WTC11 (cell line): ENCODE results near the gene CFC1B.
"Not testable (repeated sequence)": the region's sequence is repeated elsewhere in the genome, so short reads cannot be mapped to it uniquely, and the experiment has no call there.

Source experiments
- CREM ChIP-seq: sonication (generic); formaldehyde crosslinking; IDR thresholded peaks from 2 replicates; pipeline ENCODE4 v1.8.1; 2022; ENCODE audit warnings: mild to moderate bottlenecking, missing genetic modification reagents, moderate library complexity
- NFYB ChIP-seq: sonication (generic); formaldehyde crosslinking; conservative IDR thresholded peaks from 2 replicates; pipeline ENCODE4 v1.8.0; 2022; ENCODE audit warnings: low read depth, missing genetic modification reagents
- NR2C2 ChIP-seq: sonication (generic); formaldehyde crosslinking; IDR thresholded peaks from 2 replicates; pipeline ENCODE4 v1.8.0; 2022; ENCODE audit warnings: mild to moderate bottlenecking, missing genetic modification reagents
- SMAD3 ChIP-seq: sonication (generic); formaldehyde crosslinking; IDR thresholded peaks from 2 replicates; pipeline ENCODE4 v1.8.0; 2022; ENCODE audit warnings: missing genetic modification reagents, mild to moderate bottlenecking, borderline replicate concordance
- SMAD4 ChIP-seq: sonication (generic); formaldehyde crosslinking; IDR thresholded peaks from 2 replicates; pipeline ENCODE4 v1.8.0; 2022; ENCODE audit warnings: mild to moderate bottlenecking, missing genetic modification reagents
- ZNF121 ChIP-seq: sonication (generic); formaldehyde crosslinking; IDR thresholded peaks from 2 replicates; pipeline ENCODE4 v1.8.0; 2023; ENCODE audit warnings: missing genetic modification reagents
- TF ChIP-seq, protein P1 (sequence below): fragments of 200-600 bp; IDR thresholded peaks from 2 replicates; pipeline ENCODE4 v1.8.0; 2022; ENCODE audit warnings: antibody characterized with exemption
- TF ChIP-seq, protein P2 (sequence below): fragments of 250-450 bp; sonication (Bioruptor Pico); IDR thresholded peaks from 2 replicates; pipeline ENCODE4 v2.1.2; 2022; ENCODE audit warnings: mild to moderate bottlenecking, moderate library complexity
- TF ChIP-seq, protein P3 (sequence below): sonication (generic); formaldehyde crosslinking; IDR thresholded peaks from 2 replicates; pipeline ENCODE4 v1.8.0; 2023; ENCODE audit warnings: missing genetic modification reagents

DNA sequence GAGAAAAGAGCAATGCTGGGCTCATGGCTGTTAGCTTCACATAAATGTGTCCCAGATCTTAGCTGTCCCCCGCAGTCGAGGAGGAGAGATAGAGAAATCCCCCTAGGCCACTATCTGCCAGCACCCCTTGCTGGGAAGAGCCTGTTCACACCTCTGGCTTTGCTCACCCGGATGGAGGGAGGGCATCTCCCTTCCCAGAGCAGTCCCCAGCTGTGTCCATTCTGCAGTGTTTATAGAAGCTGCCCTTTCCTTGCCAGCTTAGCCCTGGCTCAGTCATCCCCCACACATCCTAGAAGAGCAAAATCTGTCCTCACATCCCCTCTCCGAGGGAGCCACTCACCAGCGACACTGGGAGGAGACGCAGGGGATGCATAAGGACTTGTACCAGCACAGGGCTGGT, 8.5 kb downstream of the CFC1B start:
- not testable (repeated sequence) for TF ChIP-seq SMAD4; NFYB (CRISPR knock-in tag); NR2C2 (CRISPR knock-in tag); ZNF121; CREM (CRISPR knock-in tag); SMAD3 (CRISPR knock-in tag)
- TF ChIP-seq, protein P1, sequence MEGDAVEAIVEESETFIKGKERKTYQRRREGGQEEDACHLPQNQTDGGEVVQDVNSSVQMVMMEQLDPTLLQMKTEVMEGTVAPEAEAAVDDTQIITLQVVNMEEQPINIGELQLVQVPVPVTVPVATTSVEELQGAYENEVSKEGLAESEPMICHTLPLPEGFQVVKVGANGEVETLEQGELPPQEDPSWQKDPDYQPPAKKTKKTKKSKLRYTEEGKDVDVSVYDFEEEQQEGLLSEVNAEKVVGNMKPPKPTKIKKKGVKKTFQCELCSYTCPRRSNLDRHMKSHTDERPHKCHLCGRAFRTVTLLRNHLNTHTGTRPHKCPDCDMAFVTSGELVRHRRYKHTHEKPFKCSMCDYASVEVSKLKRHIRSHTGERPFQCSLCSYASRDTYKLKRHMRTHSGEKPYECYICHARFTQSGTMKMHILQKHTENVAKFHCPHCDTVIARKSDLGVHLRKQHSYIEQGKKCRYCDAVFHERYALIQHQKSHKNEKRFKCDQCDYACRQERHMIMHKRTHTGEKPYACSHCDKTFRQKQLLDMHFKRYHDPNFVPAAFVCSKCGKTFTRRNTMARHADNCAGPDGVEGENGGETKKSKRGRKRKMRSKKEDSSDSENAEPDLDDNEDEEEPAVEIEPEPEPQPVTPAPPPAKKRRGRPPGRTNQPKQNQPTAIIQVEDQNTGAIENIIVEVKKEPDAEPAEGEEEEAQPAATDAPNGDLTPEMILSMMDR: not testable (repeated sequence)
- TF ChIP-seq, protein P2, sequence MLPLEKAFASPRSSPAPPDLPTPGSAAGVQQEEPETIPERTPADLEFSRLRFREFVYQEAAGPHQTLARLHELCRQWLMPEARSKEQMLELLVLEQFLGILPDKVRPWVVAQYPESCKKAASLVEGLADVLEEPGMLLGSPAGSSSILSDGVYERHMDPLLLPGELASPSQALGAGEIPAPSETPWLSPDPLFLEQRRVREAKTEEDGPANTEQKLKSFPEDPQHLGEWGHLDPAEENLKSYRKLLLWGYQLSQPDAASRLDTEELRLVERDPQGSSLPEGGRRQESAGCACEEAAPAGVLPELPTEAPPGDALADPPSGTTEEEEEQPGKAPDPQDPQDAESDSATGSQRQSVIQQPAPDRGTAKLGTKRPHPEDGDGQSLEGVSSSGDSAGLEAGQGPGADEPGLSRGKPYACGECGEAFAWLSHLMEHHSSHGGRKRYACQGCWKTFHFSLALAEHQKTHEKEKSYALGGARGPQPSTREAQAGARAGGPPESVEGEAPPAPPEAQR (CRISPR knock-in tag): not testable (repeated sequence)
- TF ChIP-seq, protein P3, sequence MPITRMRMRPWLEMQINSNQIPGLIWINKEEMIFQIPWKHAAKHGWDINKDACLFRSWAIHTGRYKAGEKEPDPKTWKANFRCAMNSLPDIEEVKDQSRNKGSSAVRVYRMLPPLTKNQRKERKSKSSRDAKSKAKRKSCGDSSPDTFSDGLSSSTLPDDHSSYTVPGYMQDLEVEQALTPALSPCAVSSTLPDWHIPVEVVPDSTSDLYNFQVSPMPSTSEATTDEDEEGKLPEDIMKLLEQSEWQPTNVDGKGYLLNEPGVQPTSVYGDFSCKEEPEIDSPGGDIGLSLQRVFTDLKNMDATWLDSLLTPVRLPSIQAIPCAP: not testable (repeated sequence)
